AG09319 (cell line): ENCODE results near the gene C19orf53.
A peak's percentile ranks its signal among the peaks of the same experiment; 100 is the strongest.

Source experiments
- DNase-seq: peaks from one replicate; pipeline ENCODE4 v3.0.0-alpha.2; 2010; ENCODE audit warnings: low read depth; ENCODE audit errors: extremely low read depth
- TF ChIP-seq, protein P1 (sequence below): IDR thresholded peaks from 2 replicates; pipeline ENCODE4 v1.5.1; 2011; ENCODE audit warnings: low read depth, mild to moderate bottlenecking, inconsistent platforms, low read length, moderate library complexity

The C19orf53 gene

DNA sequence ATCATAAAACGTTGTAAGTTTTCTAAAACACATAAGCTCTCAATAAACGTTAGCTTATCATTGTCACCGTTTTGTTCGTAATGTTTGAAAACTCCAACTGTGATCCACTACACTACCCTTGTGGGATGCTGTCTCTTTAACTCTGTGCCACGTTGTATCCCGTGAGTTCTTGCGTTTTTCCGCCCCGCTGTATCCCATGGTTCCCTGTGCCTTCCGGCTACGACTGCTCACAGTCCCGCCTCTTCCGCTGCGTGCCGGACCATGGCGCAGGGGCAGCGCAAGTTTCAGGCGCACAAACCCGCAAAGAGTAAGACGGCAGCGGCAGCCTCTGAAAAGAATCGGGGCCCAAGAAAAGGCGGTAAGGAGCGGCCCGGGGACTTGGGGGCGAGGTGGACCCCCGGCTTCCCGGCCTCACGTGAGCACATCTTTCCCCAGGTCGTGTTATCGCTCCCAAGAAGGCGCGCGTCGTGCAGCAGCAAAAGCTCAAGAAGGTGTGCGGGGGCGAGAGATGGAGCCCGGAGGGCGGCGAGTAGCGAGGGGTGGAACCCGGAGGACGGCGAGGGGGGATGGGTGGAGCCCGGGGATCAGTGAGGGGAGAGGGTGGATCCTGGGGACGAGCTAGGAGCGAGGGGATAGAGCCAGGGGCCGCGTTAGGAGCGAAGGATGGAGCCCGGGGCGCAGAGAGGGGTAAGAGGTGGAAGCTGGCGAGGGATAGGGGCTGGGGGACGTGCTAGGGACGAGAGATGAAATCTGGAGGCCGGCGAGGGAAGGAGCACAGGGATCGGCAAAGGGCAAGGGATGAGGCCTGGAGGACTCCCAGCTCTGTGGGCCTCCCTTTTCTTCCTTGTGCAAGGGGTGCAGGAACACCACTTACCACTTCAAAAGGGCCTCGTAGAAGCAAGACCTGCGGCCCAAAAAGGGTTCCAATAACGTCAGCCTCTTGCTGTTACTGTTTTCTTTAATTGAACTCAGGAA is at the start of gene C19orf53:
TSS of gene C19orf53 (plus strand) at position 240 of the 975 bp plus-strand sequence. CDS start at position 262, 22 bp downstream.
- DNase-seq, result peak; percentile 77

DNA sequence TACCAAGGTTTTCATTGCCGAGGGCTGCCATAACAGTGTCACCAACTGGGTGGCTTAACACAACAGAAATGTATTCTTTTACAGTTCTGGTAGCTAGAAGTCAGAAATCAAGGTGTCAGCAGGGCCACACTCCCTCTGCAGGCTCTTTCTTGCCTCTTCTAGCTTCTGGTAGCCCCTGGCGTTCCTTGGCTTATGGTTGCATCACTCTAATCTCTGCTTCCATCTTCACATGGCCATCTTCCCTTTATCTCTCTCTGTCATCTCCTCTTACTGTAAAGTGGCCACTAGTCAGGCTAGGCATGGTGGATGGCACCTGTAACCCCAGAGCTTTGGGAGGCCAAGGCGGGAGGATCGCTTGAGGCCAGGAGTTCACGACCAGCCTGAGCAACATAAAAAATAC is 47.9 kb upstream of the C19orf53 start:
- no peak for DNase-seq
- TF ChIP-seq, protein P1, sequence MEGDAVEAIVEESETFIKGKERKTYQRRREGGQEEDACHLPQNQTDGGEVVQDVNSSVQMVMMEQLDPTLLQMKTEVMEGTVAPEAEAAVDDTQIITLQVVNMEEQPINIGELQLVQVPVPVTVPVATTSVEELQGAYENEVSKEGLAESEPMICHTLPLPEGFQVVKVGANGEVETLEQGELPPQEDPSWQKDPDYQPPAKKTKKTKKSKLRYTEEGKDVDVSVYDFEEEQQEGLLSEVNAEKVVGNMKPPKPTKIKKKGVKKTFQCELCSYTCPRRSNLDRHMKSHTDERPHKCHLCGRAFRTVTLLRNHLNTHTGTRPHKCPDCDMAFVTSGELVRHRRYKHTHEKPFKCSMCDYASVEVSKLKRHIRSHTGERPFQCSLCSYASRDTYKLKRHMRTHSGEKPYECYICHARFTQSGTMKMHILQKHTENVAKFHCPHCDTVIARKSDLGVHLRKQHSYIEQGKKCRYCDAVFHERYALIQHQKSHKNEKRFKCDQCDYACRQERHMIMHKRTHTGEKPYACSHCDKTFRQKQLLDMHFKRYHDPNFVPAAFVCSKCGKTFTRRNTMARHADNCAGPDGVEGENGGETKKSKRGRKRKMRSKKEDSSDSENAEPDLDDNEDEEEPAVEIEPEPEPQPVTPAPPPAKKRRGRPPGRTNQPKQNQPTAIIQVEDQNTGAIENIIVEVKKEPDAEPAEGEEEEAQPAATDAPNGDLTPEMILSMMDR, result no peak

More for the DNA sequence above, at the start of gene C19orf53:
- TF ChIP-seq, protein P1, result no peak

DNA sequence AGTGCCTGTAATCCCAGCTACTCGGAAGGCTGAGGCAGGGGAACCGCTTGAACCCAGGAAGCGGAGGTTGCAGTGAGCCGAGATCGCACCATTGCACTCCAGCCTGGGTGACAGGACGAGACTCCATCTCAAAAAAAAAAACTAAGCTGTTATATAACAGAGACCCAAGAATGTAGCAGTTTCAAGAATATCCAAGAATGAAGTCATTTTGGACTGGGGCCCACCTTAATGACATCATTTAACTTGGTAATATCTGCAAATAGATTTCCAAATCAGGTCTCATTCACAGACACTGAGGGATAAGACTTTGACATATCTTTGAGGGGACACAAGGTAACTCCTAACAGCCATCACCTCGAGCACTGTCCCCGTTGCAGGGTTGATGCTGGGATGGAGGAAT is 46.5 kb upstream of the C19orf53 start:
- TF ChIP-seq, protein P1, result no peak
- no peak for DNase-seq

DNA sequence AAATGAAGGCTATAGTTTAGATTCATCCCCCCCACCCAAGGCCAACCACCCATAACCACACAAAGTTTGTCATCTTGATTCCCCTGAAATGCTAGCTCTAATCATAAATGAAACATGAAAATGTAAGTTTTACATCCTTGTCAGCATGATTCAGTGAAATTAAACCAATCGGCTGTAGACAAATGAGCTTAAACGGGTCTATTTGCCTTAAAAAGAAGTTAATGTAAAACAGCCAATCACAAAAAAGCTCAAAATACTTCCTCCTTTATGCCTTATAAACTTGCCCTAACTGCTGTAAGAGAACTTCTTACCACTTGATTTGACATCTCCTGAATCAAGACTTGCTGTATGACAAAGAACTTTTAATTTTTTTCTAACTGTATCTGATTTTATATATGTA is 44.4 kb upstream of the C19orf53 start:
- DNase-seq, result no peak
- TF ChIP-seq, protein P1, result no peak

- TF ChIP-seq, protein P1, result no peak
- DNase-seq, result peak; percentile 85
These were observed 42.9 kb upstream of the C19orf53 start for GRCh38 chr19:13731147-13731964.

GRCh38 chr19:13732337-13732736 is 41.9 kb upstream of the C19orf53 start:
- no peak for DNase-seq
- TF ChIP-seq, protein P1, result no peak
